Central memory CD8-positive, alpha-beta T cell (primary cell): ENCODE data around the gene ARHGEF11.

Experiments used
- ATAC-seq: fragments of 150-1000 bp; cut with Tn5 transposase; replicated peaks from 2 replicates; pipeline ENCODE4 v1.10.0; 2022; ENCODE audit warnings: mild to moderate bottlenecking, moderate FRiP score, moderate number of reproducible peaks; ENCODE audit not compliant: poor library complexity, severe bottlenecking; ENCODE audit errors: extremely low read depth
- DNase-seq, 2 donors: peaks; one replicate each; pipeline ENCODE4 v3.0.0; 2021; ENCODE audit warnings: low spot score in 2 of 2
- H3K27ac Mint-ChIP-seq: one replicate; pipeline ENCODE4 v1.8.0; 2022; ENCODE audit warnings: low read depth, mild to moderate bottlenecking, moderate library complexity, mixed read lengths
- H3K27me3 Mint-ChIP-seq: one replicate; pipeline ENCODE4 v1.8.0; 2022; ENCODE audit warnings: mixed read lengths
- H3K36me3 Mint-ChIP-seq: one replicate; pipeline ENCODE4 v1.8.0; 2022; ENCODE audit warnings: mild to moderate bottlenecking, moderate library complexity, mixed read lengths; ENCODE audit not compliant: insufficient read depth
- H3K4me1 Mint-ChIP-seq: one replicate; pipeline ENCODE4 v1.8.0; 2022; ENCODE audit warnings: mixed read lengths
- H3K4me3 Mint-ChIP-seq: one replicate; pipeline ENCODE4 v1.8.0; 2022; ENCODE audit warnings: mild to moderate bottlenecking, moderate library complexity, mixed read lengths
- H3K9me3 Mint-ChIP-seq: one replicate; pipeline ENCODE4 v1.8.0; 2022; ENCODE audit warnings: mixed read lengths

Gene ARHGEF11

GRCh38 chr1:157045250-157046218, at the start of gene ARHGEF11:
Gene ARHGEF11, minus strand, starts transcription at chr1:157045742. Its CDS starts 1,412 bp downstream, at chr1:157044330.
- H3K27ac Mint-ChIP-seq: peak within 1 kb of the TSS; percentile 58
- no peaks in the 10 kb centered on the region for H3K9me3 Mint-ChIP-seq
- no peaks in the 10 kb centered on the region for H3K36me3 Mint-ChIP-seq
- H3K27me3 Mint-ChIP-seq: peaks cover 93% of the 10 kb centered on the region
- H3K4me3 Mint-ChIP-seq: peak within 1 kb of the TSS; percentile 92
- ATAC-seq (peak; percentile 24), DNase-seq (no peak)
- peaks cover 6% of the 10 kb centered on the region for H3K4me1 Mint-ChIP-seq

- no peak for ATAC-seq
- H3K27ac Mint-ChIP-seq: peak overlapping the region; percentile 32
- H3K4me1 Mint-ChIP-seq: peaks cover 2% of the 10 kb centered on the region
- no peaks in the 10 kb centered on the region for H3K36me3 Mint-ChIP-seq
- no peaks in the 10 kb centered on the region for H3K9me3 Mint-ChIP-seq
- H3K27me3 Mint-ChIP-seq: peaks cover 4% of the 10 kb centered on the region
- H3K4me3 Mint-ChIP-seq: no peak overlapping the region
- DNase-seq: no peak
These were observed 49.5 kb upstream of the ARHGEF11 start for GRCh38 chr1:157095091-157095490.

- ATAC-seq (no peak), DNase-seq (no peak)
- no peaks in the 10 kb centered on the region for H3K9me3 Mint-ChIP-seq
- no peaks in the 10 kb centered on the region for H3K36me3 Mint-ChIP-seq
- H3K4me3 Mint-ChIP-seq: no peak overlapping the region
- peaks cover 5% of the 10 kb centered on the region for H3K4me1 Mint-ChIP-seq
- H3K27ac Mint-ChIP-seq: no peak overlapping the region
- peaks cover 9% of the 10 kb centered on the region for H3K27me3 Mint-ChIP-seq
These were observed 47.3 kb upstream of the ARHGEF11 start for GRCh38 chr1:157092831-157093230.

- H3K4me1 Mint-ChIP-seq: peaks cover 5% of the 10 kb centered on the region
- no peak overlapping the region for H3K27ac Mint-ChIP-seq
- no peaks in the 10 kb centered on the region for H3K36me3 Mint-ChIP-seq
- no peak overlapping the region for H3K4me3 Mint-ChIP-seq
- no peak for ATAC-seq
- DNase-seq: no peak
- H3K9me3 Mint-ChIP-seq: no peaks in the 10 kb centered on the region
- H3K27me3 Mint-ChIP-seq: peaks cover 9% of the 10 kb centered on the region
These were observed 46.2 kb upstream of the ARHGEF11 start for GRCh38 chr1:157091668-157092273.

GRCh38 chr1:157091186-157091585, 45.6 kb upstream of the ARHGEF11 start:
- Mint-ChIP-seq H3K4me3 (no peak overlapping the region), H3K4me1 (peaks cover 5% of the 10 kb centered on the region), H3K36me3 (no peaks in the 10 kb centered on the region), H3K9me3 (no peaks in the 10 kb centered on the region), H3K27me3 (peaks cover 9% of the 10 kb centered on the region), H3K27ac (no peak overlapping the region)
- ATAC-seq: no peak
- DNase-seq: no peak

GRCh38 chr1:157090771-157091170, 45.2 kb upstream of the ARHGEF11 start:
- no peak for ATAC-seq
- no peak for DNase-seq
- Mint-ChIP-seq H3K36me3 (no peaks in the 10 kb centered on the region), H3K4me1 (peaks cover 5% of the 10 kb centered on the region), H3K27ac (no peak overlapping the region), H3K9me3 (no peaks in the 10 kb centered on the region), H3K4me3 (no peak overlapping the region), H3K27me3 (peaks cover 9% of the 10 kb centered on the region)

GRCh38 chr1:157090196-157090647, 44.7 kb upstream of the ARHGEF11 start:
- H3K36me3 Mint-ChIP-seq: no peaks in the 10 kb centered on the region
- peaks cover 9% of the 10 kb centered on the region for H3K27me3 Mint-ChIP-seq
- no peak overlapping the region for H3K27ac Mint-ChIP-seq
- no peaks in the 10 kb centered on the region for H3K9me3 Mint-ChIP-seq
- peak; percentile 52 for ATAC-seq
- H3K4me1 Mint-ChIP-seq: peaks cover 5% of the 10 kb centered on the region
- DNase-seq: peak; percentile 73 to 89
- no peak overlapping the region for H3K4me3 Mint-ChIP-seq

GRCh38 chr1:157089789-157090188, 44.2 kb upstream of the ARHGEF11 start:
- no peaks in the 10 kb centered on the region for H3K36me3 Mint-ChIP-seq
- DNase-seq (no peak), ATAC-seq (no peak)
- no peaks in the 10 kb centered on the region for H3K9me3 Mint-ChIP-seq
- H3K4me3 Mint-ChIP-seq: no peak overlapping the region
- peaks cover 9% of the 10 kb centered on the region for H3K27me3 Mint-ChIP-seq
- H3K27ac Mint-ChIP-seq: no peak overlapping the region
- peaks cover 5% of the 10 kb centered on the region for H3K4me1 Mint-ChIP-seq

- Mint-ChIP-seq H3K27ac (no peak overlapping the region), H3K4me3 (no peak overlapping the region), H3K4me1 (peaks cover 5% of the 10 kb centered on the region), H3K36me3 (no peaks in the 10 kb centered on the region), H3K27me3 (peaks cover 9% of the 10 kb centered on the region), H3K9me3 (no peaks in the 10 kb centered on the region)
- ATAC-seq: no peak
- DNase-seq: no peak
These were observed 43.1 kb upstream of the ARHGEF11 start for GRCh38 chr1:157088607-157089006.

GRCh38 chr1:157087030-157087429, 41.5 kb upstream of the ARHGEF11 start:
- peaks cover 9% of the 10 kb centered on the region for H3K27me3 Mint-ChIP-seq
- no peak for DNase-seq
- no peaks in the 10 kb centered on the region for H3K9me3 Mint-ChIP-seq
- peaks cover 5% of the 10 kb centered on the region for H3K4me1 Mint-ChIP-seq
- no peak for ATAC-seq
- H3K4me3 Mint-ChIP-seq: no peak overlapping the region
- no peak overlapping the region for H3K27ac Mint-ChIP-seq
- no peaks in the 10 kb centered on the region for H3K36me3 Mint-ChIP-seq

- DNase-seq (no peak), ATAC-seq (no peak)
- H3K4me3 Mint-ChIP-seq: no peak overlapping the region
- H3K27ac Mint-ChIP-seq: no peak overlapping the region
- H3K4me1 Mint-ChIP-seq: peaks cover 5% of the 10 kb centered on the region
- H3K9me3 Mint-ChIP-seq: no peaks in the 10 kb centered on the region
- H3K36me3 Mint-ChIP-seq: no peaks in the 10 kb centered on the region
- H3K27me3 Mint-ChIP-seq: peaks cover 9% of the 10 kb centered on the region
These were observed 40.8 kb upstream of the ARHGEF11 start for GRCh38 chr1:157086299-157086698.

- peaks cover 13% of the 10 kb centered on the region for H3K27me3 Mint-ChIP-seq
- H3K4me1 Mint-ChIP-seq: peaks cover 5% of the 10 kb centered on the region
- H3K27ac Mint-ChIP-seq: no peak overlapping the region
- H3K36me3 Mint-ChIP-seq: no peaks in the 10 kb centered on the region
- no peak for ATAC-seq
- H3K4me3 Mint-ChIP-seq: no peak overlapping the region
- H3K9me3 Mint-ChIP-seq: no peaks in the 10 kb centered on the region
- no peak for DNase-seq
These were observed 39.9 kb upstream of the ARHGEF11 start for GRCh38 chr1:157085421-157085820.

GRCh38 chr1:157084720-157085119, 39.2 kb upstream of the ARHGEF11 start:
- Mint-ChIP-seq H3K27me3 (peaks cover 10% of the 10 kb centered on the region), H3K4me3 (no peak overlapping the region), H3K9me3 (no peaks in the 10 kb centered on the region), H3K27ac (no peak overlapping the region), H3K4me1 (no peaks in the 10 kb centered on the region), H3K36me3 (no peaks in the 10 kb centered on the region)
- ATAC-seq (no peak), DNase-seq (no peak)
